Body of pancreas (tissue), 4 donors: ENCODE data around the gene DPP9.
A peak's percentile ranks its signal among the peaks of the same experiment; 100 is the strongest.

Experiments used
- CTCF ChIP-seq, 7 experiments: fragments of 450-650 bp in 4 of 7; fragments of 200-600 bp in 3 of 7; sonication (generic) in 3 of 7; IDR thresholded peaks; one replicate each; pipeline ENCODE4 v1.5.1; 2016 to 2019; ENCODE audit warnings: antibody characterized with exemption in 7 of 7
- POLR2A ChIP-seq, 3 donors: fragments of 450-650 bp; IDR thresholded peaks; one replicate each; pipeline ENCODE4 v1.6.1; 2016; ENCODE audit warnings: antibody characterized with exemption in 3 of 3, mild to moderate bottlenecking in 2 of 3

GRCh38 chr19:4636151-4636717 is 87.4 kb downstream of the DPP9 start:
- TF ChIP-seq CTCF (IDR thresholded peaks at IDR 0.05), result peak; percentile 79 to 97 (median 84)
- TF ChIP-seq POLR2A (IDR thresholded peaks at IDR 0.05), result no peak
